A549 treated with RU486 at 1 μM for 4 hours (cell line): ENCODE results near the gene ZNF625. TPM values are rescaled to one million over a fixed set of nuclear protein-coding genes. Genes with fewer than 3 reads are reported as not detected.

Source experiments
- total RNA-seq: library from RNA; stranded (reverse); fragments of 200-300 nt; extraction: Qiagen RNA extraction; gene quantifications from 5 replicates; pipeline ENCODE4 v1.2.3, GENCODE V29; 2022; ENCODE audit warnings: low read depth

ZNF625 gene
- total RNA-seq: not detected in 5 replicates

GRCh38 chr19:12156223-12157058 lies at the start of gene ZNF625:
ZNF625 (minus strand) TSS chr19:12156734; CDS start chr19:12156558, 176 bp downstream.

GRCh38 chr19:12162882-12163806 lies 6.6 kb upstream of the ZNF625 start, which contains the start of gene ZNF136:
ZNF136 (plus strand) TSS chr19:12163096; CDS start chr19:12163204, 108 bp downstream.

DNA sequence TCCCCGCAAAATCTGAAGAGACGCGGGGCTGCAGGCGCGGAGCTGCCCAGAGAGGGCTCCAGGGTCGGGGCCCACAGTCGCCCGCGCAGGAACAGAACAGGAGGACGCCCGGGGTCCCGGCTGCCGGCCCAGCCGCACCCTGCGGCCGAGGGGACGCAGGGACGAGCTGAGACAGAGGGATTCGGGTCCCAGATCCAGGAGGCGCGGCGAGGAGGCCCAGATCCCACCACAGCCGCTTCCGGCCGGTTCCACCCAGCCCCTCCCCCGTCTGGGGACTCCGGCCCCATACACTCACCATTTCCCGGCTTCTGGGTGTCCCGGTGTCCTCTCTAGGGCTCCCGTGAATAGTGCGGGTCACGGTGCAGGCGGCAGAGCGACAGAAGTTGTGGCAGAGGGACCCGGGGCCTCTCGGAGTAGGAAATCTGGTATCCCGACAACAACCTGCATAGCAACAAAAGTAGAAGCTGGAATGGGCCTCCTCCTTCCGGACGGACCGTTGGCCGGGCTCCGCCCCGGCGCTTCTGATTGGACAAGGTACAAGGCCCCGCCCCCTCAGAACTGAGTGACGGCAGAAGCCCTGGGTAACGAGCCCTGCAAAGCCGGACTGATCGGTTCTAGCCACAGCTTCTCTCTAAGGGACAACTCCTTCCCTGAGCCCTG lies 16.5 kb downstream of the ZNF625 start, which contains the start of gene ZNF20:
Gene ZNF20 (minus strand): TSS at position 466 of the 660 bp plus-strand sequence. CDS start 168 bp downstream, at position 298.

Other genes with a start within 250 kb of the ZNF625 start
- 0.18 to 0.39 TPM (median 0.30 TPM) in 5 replicates for gene ZNF700, start 231.6 kb downstream of the ZNF625 start, total RNA-seq
- gene ZNF763, start 191.7 kb downstream of the ZNF625 start, total RNA-seq: not detected in 5 replicates
- gene ZNF433, start 121.1 kb downstream of the ZNF625 start, total RNA-seq: not detected in 5 replicates
- gene ZNF878, start 103.8 kb downstream of the ZNF625 start, total RNA-seq: not detected in 5 replicates
- gene ZNF844, start 92.0 kb downstream of the ZNF625 start, total RNA-seq: not detected in 5 replicates
- 0.15 to 0.36 TPM (median 0.29 TPM) in 3 of 5 replicates, not detected in the others for gene ZNF20, start 16.4 kb downstream of the ZNF625 start, total RNA-seq
- gene ZNF136, start 6.4 kb upstream of the ZNF625 start, total RNA-seq: 1.4 to 2.5 TPM (median 1.6 TPM) in 5 replicates
- gene ZNF44, start 138.1 kb upstream of the ZNF625 start, total RNA-seq: 0.64 to 1.0 TPM (median 0.73 TPM) in 5 replicates
- not detected in 5 replicates for gene ZNF563, start 176.9 kb upstream of the ZNF625 start, total RNA-seq
- gene ZNF442, start 208.9 kb upstream of the ZNF625 start, total RNA-seq: not detected in 5 replicates
- gene ZNF799, start 244.5 kb upstream of the ZNF625 start, total RNA-seq: 1.2 to 2.2 TPM (median 1.5 TPM) in 5 replicates